Measurements from ENCODE around the gene SPSB4.

Gene SPSB4

GRCh38 chr3:141050576-141051442 lies at the start of gene SPSB4:
SPSB4 (plus strand) TSS chr3:141051347; CDS start chr3:141066105, 14,758 bp downstream.
- DNase-seq (ENCODE audit: low spot score) = peak; percentile 48
- peak; percentile 10 for TF ChIP-seq CTCF (IDR thresholded peaks at IDR 0.05; ENCODE audit: extremely low read depth, insufficient read depth, missing control alignments)
- in situ Hi-C loops (cut with MboI; ENCODE audit: low pct_unique_long_range_greater_than_20kb, low sequenced_read_pairs, unreplicated experiment) = no loop called here

GRCh38 chr3:141006344-141006743 lies 44.8 kb upstream of the SPSB4 start:
- no peak for DNase-seq (ENCODE audit: low spot score)
- in situ Hi-C loops (cut with MboI; ENCODE audit: low pct_unique_long_range_greater_than_20kb, low sequenced_read_pairs, unreplicated experiment) = loop anchor here (25.0 kb wide), 1 partner anchor 181 kb away; no protein-coding TSS in a partner anchor
- TF ChIP-seq CTCF (IDR thresholded peaks at IDR 0.05; ENCODE audit: extremely low read depth, insufficient read depth, missing control alignments) = no peak

- TF ChIP-seq CTCF (IDR thresholded peaks at IDR 0.05; ENCODE audit: extremely low read depth, insufficient read depth, missing control alignments) = no peak
- in situ Hi-C loops (cut with MboI; ENCODE audit: low pct_unique_long_range_greater_than_20kb, low sequenced_read_pairs, unreplicated experiment) = loop anchor here (25.0 kb wide), 1 partner anchor 178 kb away; no protein-coding TSS in a partner anchor
- DNase-seq (ENCODE audit: low spot score) = no peak
These were observed 41.7 kb upstream of the SPSB4 start for GRCh38 chr3:141009496-141009895.

- peak; percentile 92 for TF ChIP-seq CTCF (IDR thresholded peaks at IDR 0.05; ENCODE audit: extremely low read depth, insufficient read depth, missing control alignments)
- in situ Hi-C loops (cut with MboI; ENCODE audit: low pct_unique_long_range_greater_than_20kb, low sequenced_read_pairs, unreplicated experiment) = loop anchor here (25.0 kb wide), 1 partner anchor 176 kb away; no protein-coding TSS in a partner anchor
- DNase-seq (ENCODE audit: low spot score) = peak; percentile 67
These were observed 39.7 kb upstream of the SPSB4 start for GRCh38 chr3:141011232-141011996.

GRCh38 chr3:141011997-141012262 lies 39.2 kb upstream of the SPSB4 start:
- DNase-seq (ENCODE audit: low spot score) = no peak
- TF ChIP-seq CTCF (IDR thresholded peaks at IDR 0.05; ENCODE audit: extremely low read depth, insufficient read depth, missing control alignments) = no peak
- in situ Hi-C loops (cut with MboI; ENCODE audit: low pct_unique_long_range_greater_than_20kb, low sequenced_read_pairs, unreplicated experiment) = loop anchor here (25.0 kb wide), 1 partner anchor 175 kb away; no protein-coding TSS in a partner anchor

GRCh38 chr3:141012571-141012970 lies 38.6 kb upstream of the SPSB4 start:
- no peak for DNase-seq (ENCODE audit: low spot score)
- TF ChIP-seq CTCF (IDR thresholded peaks at IDR 0.05; ENCODE audit: extremely low read depth, insufficient read depth, missing control alignments) = no peak
- in situ Hi-C loops (cut with MboI; ENCODE audit: low pct_unique_long_range_greater_than_20kb, low sequenced_read_pairs, unreplicated experiment) = loop anchor here (25.0 kb wide), 1 partner anchor 175 kb away; no protein-coding TSS in a partner anchor
